AG04449 (cell line): Measurements from ENCODE around the gene PNPLA3.

Experiments used
- CTCF ChIA-PET: fragments of 350-600 bp; formaldehyde crosslinking; extraction: SDS; loops from one replicate; lab custom pipeline; 2021; ENCODE audit warnings: antibody characterized with exemption; lab: Yijun Ruan, JAX
- POLR2A ChIA-PET: fragments of 400-600, 350-600 bp; formaldehyde crosslinking; extraction: SDS; loops from one replicate; lab custom pipeline; 2020; ENCODE audit warnings: antibody characterized with exemption, inconsistent platforms; lab: Yijun Ruan, JAX
- DNase-seq: peaks from one replicate; pipeline ENCODE4 v3.0.0-alpha.2; 2010; ENCODE audit warnings: low read depth, low spot score
- H3K4me3 ChIP-seq: 2 replicates; pipeline ENCODE4 v1.5.1; 2011; ENCODE audit warnings: low read depth, mild to moderate bottlenecking, control low read depth, low read length
- CTCF ChIP-seq: IDR thresholded peaks from one replicate; pipeline ENCODE4 v1.5.1; 2011; ENCODE audit warnings: mild to moderate bottlenecking, moderate library complexity, low read length, control low read depth, inconsistent platforms; ENCODE audit not compliant: insufficient read depth; ENCODE audit errors: missing control alignments

PNPLA3 gene

GRCh38 chr22:43969989-43970755 lies 46.6 kb downstream of the PNPLA3 start:
- CTCF ChIA-PET, result interaction anchor here (1.6 kb wide), 1 partner anchor 23 kb away, joined by 5 read pairs; no protein-coding TSS in a partner anchor

GRCh38 chr22:43971112-43971511 lies 47.5 kb downstream of the PNPLA3 start:
- ChIA-PET POLR2A (no interaction called here), CTCF (interaction anchor here (1.2 kb wide), 1 partner anchor 22 kb away, joined by 4 read pairs; no protein-coding TSS in a partner anchor)
- no peak for DNase-seq
- TF ChIP-seq CTCF, result no peak
- H3K4me3 ChIP-seq, result no peak overlapping the region

More at GRCh38 chr22:43969989-43970755, 46.6 kb downstream of the PNPLA3 start:
- no peak for TF ChIP-seq CTCF
- POLR2A ChIA-PET, result no interaction called here
- no peak for DNase-seq
- H3K4me3 ChIP-seq, result no peak overlapping the region

- no peak overlapping the region for H3K4me3 ChIP-seq
- ChIA-PET POLR2A (no interaction called here), CTCF (interaction anchor here (1.0 to 3.8 kb wide), 3 partner anchors 20 to 654 kb away, joined by 3 to 22 read pairs (median 5); no protein-coding TSS in a partner anchor)
- no peak for DNase-seq
- TF ChIP-seq CTCF, result no peak
Measured at GRCh38 chr22:43972931-43973462, 49.4 kb downstream of the PNPLA3 start.

- POLR2A ChIA-PET, result no interaction called here
Measured at GRCh38 chr22:43974028-43974545, 50.5 kb downstream of the PNPLA3 start.

GRCh38 chr22:43975041-43975440 lies 51.4 kb downstream of the PNPLA3 start:
- no peak overlapping the region for H3K4me3 ChIP-seq
- CTCF ChIA-PET, result interaction anchor here (1.0 to 3.8 kb wide), 4 partner anchors 18 to 653 kb away, joined by 3 to 22 read pairs (median 4); no protein-coding TSS in a partner anchor
- DNase-seq, result no peak
- TF ChIP-seq CTCF, result no peak
- POLR2A ChIA-PET, result no interaction called here

More at GRCh38 chr22:43974028-43974545, 50.5 kb downstream of the PNPLA3 start:
- TF ChIP-seq CTCF, result no peak
- CTCF ChIA-PET, result interaction anchor here (1.0 to 3.8 kb wide), 3 partner anchors 19 to 654 kb away, joined by 3 to 22 read pairs (median 3); no protein-coding TSS in a partner anchor
- no peak overlapping the region for H3K4me3 ChIP-seq
- DNase-seq, result no peak
